NCI-H2081 (cell line): ENCODE measurements around the gene MRPL1.
"Not testable (repeated sequence)": the region's sequence is repeated elsewhere in the genome, so short reads cannot be mapped to it uniquely, and the experiment has no call there.

Experiments
- DNase-seq, 2 experiments: peaks; one replicate each; lab custom pipeline; 2025; lab: John Stamatoyannopoulos, UW

Gene MRPL1

DNA sequence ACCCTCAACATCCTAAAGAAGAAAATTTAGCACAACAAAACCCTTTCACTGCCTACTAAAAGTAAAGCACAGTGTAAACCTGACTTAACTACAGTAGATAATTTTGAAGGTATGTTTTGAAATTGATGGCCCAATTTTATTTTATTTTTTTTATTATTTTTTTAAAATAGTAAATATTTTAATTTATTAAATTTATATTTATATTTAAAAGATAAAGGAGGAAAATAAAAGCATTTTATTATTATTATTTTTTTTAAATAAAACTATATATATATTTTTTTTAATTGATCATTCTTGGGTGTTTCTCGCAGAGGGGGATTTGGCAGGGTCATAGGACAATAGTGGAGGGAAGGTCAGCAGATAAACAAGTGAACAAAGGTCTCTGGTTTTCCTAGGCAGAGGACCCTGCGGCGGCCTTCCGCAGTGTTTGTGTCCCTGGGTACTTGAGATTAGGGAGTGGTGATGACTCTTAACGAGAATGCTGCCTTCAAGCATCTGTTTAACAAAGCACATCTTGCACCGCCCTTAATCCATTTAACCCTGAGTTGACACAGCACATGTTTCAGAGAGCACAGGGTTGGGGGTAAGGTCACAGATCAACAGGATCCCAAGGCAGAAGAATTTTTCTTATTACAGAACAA lies 120.4 kb downstream of the MRPL1 start:
- not testable (repeated sequence) for DNase-seq

DNA sequence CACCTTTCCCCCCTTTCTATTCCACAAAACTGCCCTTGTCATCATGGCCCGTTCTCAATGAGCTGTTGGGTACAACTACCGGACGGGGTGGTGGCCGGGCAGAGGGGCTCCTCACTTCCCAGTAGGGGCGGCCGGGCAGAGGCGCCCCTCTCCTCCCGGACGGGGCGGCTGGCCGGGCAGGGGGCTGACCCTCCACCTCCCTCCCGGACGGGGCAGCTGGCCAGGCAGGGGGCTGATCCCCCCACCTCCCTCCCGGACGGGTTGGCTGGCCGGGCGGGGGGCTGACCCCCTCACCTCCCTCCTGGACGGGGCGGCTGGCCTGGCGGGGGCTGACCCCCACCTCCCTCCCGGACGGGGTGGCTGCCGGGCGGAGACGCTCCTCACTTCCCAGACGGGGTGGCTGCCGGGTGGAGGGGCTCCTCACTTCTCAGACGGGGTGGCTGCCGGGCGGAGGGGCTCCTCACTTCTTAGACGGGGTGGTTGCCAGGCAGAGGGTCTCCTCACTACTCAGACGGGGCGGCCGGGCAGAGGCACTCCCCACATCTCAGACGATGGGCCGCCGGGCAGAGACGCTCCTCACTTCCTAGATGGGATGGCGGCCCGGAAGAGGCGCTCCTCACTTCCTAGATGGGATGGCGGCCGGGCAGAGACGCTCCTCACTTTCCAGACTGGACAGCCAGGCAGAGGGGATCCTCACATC lies 121.1 kb downstream of the MRPL1 start:
- DNase-seq: not testable (repeated sequence)

DNA sequence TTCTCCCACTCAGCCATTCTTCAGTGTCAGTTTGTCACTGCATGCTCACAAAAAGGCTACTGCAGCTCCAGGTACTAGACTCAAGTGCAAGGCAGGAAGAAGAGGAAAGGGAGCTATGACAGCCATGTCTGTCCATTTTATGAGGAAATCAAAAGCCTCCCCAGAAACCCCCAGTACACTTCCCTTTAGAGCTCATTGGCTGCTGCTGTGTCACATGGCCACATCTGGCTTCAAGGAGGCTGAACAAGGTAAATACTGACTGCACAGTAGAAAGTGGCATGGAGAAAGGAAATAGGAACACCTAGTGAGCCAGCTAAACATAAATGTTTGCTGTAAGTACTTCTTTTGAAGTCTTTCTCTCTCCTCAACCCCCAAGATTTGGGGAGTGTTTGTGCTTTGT lies 127.3 kb downstream of the MRPL1 start:
- DNase-seq: no peak

DNA sequence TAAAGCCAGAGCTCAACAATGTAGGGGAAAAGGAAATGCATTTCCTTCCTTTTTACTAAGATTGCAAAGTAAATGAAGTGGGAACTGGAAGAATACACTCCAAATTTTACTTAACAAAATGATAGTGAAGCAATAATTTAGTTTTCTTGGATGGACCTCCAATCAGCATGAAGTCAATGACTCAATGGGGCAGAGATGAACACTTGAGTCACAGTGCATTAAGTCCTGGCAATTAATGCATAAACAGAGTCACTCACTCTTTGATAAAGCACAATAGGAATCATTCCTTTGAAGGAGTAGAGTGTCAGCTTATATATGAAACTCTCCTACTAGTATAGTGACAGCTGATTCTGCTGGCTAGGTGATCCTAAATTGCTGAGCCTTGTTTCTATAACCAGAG lies 127.8 kb downstream of the MRPL1 start:
- DNase-seq: no peak

- DNase-seq: no peak
Measured at GRCh38 chr4:77990904-77991358, 128.3 kb downstream of the MRPL1 start.

GRCh38 chr4:77992581-77992980 lies 130.0 kb downstream of the MRPL1 start:
- DNase-seq: no peak

DNA sequence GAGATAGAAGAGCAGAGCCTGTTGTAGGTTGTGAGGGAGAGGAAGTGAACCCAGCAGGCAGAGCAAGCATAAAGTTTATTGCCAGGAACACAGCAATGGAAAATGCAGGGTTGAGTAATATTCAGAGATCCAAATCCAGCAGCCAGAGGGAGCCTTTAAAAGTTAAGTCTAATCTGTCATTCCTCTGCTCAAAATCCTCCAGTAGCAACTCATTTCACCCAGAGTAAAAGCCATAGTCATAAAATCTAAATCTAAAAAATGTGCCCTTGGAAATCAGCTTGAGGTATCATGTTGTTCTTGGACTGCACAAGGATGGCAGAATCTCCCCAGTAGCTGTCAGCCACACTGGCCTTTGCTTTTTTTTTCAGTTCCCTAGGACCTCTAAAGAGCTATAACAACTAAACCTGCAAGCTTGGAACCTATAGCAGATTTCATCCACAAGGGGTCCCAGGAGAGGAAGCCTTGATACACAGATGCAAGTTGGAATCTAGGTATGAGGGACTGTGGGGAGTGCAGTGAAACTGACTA lies 131.6 kb downstream of the MRPL1 start:
- no peak for DNase-seq

DNA sequence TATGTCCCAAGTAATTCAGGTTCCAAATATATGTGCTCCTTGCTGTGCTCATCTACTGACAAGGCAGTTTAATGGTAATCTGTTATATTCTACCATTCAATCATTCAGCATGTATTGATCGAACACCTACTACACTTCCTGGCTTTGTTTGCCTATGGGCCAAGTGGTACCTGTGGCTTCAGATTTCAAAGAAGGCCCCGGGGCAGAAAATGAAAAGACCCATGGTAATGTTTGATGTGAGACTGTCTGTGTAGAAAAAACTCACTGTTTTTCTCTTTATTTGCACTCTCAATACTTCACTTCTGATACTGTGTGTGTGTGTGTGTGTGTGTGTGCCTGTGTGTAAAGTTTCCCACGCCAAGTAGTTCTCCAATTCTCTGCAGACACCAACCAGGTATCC lies 133.4 kb downstream of the MRPL1 start:
- no peak for DNase-seq

DNA sequence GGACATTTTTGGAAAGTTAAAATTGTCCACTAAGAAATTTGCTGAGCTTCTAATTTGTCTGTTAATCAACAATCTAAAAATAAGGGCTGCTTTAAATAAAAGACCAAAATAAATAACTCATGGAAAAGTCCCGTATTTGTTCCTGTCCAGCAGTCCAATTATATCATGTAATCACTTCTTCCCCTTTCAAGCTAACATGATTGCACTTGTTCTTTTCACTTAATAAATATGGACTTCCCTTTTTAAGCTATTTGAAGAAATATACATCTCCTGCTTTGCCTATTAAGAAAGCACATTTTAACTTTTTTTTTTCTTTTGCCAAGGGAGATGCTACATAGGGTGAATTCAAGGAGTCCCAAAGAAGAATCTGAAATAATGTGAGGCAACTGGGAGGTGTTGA lies 138.9 kb downstream of the MRPL1 start:
- no peak for DNase-seq

- DNase-seq: no peak
Measured at GRCh38 chr4:78002260-78002659, 139.6 kb downstream of the MRPL1 start.
